CD4-positive, alpha-beta memory T cell (primary cell): ENCODE measurements around the gene KCNJ2. TPM values are rescaled to one million over a fixed set of nuclear protein-coding genes. Genes with fewer than 3 reads are reported as not detected.

Experiments used
- CTCF ChIA-PET: fragments of 350-600 bp; sonication (Branson Sonifier 250); formaldehyde crosslinking; loops from one replicate; lab custom pipeline; 2021; ENCODE audit warnings: inconsistent platforms; ENCODE audit not compliant: partially characterized antibody; lab: Charles Lee
- POLR2A ChIA-PET: fragments of 350-600 bp; sonication (Branson Sonifier 250); formaldehyde crosslinking; loops from one replicate; lab custom pipeline; 2021; ENCODE audit not compliant: partially characterized antibody; lab: Charles Lee
- DNase-seq, 5 donors: peaks; one replicate each; pipeline versions ENCODE4 v3.0.0 to v3.0.0-alpha.2; 2020 to 2022; ENCODE audit warnings: mixed read lengths in 1 of 5
- H3K27ac ChIP-seq: one replicate; pipeline ENCODE4 v1.7.0; 2013; ENCODE audit warnings: low read depth, low read length
- H3K27me3 ChIP-seq: 2 replicates; pipeline ENCODE4 v1.7.0; 2013; ENCODE audit warnings: mild to moderate bottlenecking, low read length, moderate library complexity; ENCODE audit not compliant: insufficient read depth
- H3K36me3 ChIP-seq: 2 replicates; pipeline ENCODE4 v1.7.0; 2013; ENCODE audit warnings: mild to moderate bottlenecking, low read length, moderate library complexity; ENCODE audit not compliant: insufficient read depth
- H3K4me1 ChIP-seq: 2 replicates; pipeline ENCODE4 v1.7.0; 2013; ENCODE audit warnings: mild to moderate bottlenecking, low read length, moderate library complexity; ENCODE audit not compliant: insufficient read depth
- H3K4me3 ChIP-seq, 2 donors: one replicate each; pipeline ENCODE4 v1.7.0; 2013; ENCODE audit warnings: low read length in 2 of 2, mild to moderate bottlenecking in 1 of 2
- H3K9me3 ChIP-seq, 2 donors: one replicate each; pipeline ENCODE4 v1.7.0; 2013; ENCODE audit warnings: low read length in 2 of 2, control low read depth in 1 of 2; ENCODE audit not compliant: control insufficient read depth in 1 of 2
- H3K27ac Mint-ChIP-seq, 7 donors: one replicate each; pipeline ENCODE4 v1.8.0; 2020 to 2021; ENCODE audit warnings: mixed read lengths in 7 of 7, mild to moderate bottlenecking in 6 of 7, inconsistent platforms in 3 of 7, moderate library complexity in 3 of 7
- H3K27me3 Mint-ChIP-seq, 2 donors: one replicate each; pipeline ENCODE4 v1.8.0; 2020 to 2021; ENCODE audit warnings: mixed read lengths in 2 of 2
- H3K36me3 Mint-ChIP-seq, 2 donors: one replicate each; pipeline ENCODE4 v1.8.0; 2020 to 2021; ENCODE audit warnings: mixed read lengths in 2 of 2, inconsistent platforms in 1 of 2, mild to moderate bottlenecking in 1 of 2
- H3K4me1 Mint-ChIP-seq, 4 donors: one replicate each; pipeline ENCODE4 v1.8.0; 2020 to 2021; ENCODE audit warnings: mixed read lengths in 4 of 4, mild to moderate bottlenecking in 1 of 4
- H3K4me3 Mint-ChIP-seq, 8 donors: one replicate each; pipeline ENCODE4 v1.8.0; 2020 to 2021; ENCODE audit warnings: mixed read lengths in 8 of 8, mild to moderate bottlenecking in 7 of 8, moderate library complexity in 6 of 8, inconsistent platforms in 3 of 8
- H3K9me3 Mint-ChIP-seq, 8 donors: one replicate each; pipeline ENCODE4 v1.8.0; 2020 to 2021; ENCODE audit warnings: mixed read lengths in 8 of 8, mild to moderate bottlenecking in 5 of 8, inconsistent platforms in 3 of 8, moderate library complexity in 1 of 8
- intact Hi-C: fragments of 100-400 bp; cut with micrococcal nuclease; formaldehyde crosslinking; loops from one replicate; pipeline ENCODE4 v1.15.1; 2023
- polyA plus RNA-seq, 2 donors: library from polyadenylated mRNA; unstranded; fragments of 300-500 nt; fragmentation: Illumina TruSeq; gene quantifications; one replicate each; pipeline ENCODE4 v1.2.3, GENCODE V29; 2021
- total RNA-seq, 2 experiments: library from RNA; stranded (reverse); gene quantifications; one replicate each; pipeline ENCODE4 v1.2.3, GENCODE V29; 2021

Gene KCNJ2
- total and polyA plus RNA-seq, 4 experiments from 2014 or later: not detected

- no peaks in the 10 kb centered on the region for H3K4me1 Mint-ChIP-seq
- peaks cover 0 to 3% (median 0%) of the 10 kb centered on the region in 8 donors for H3K9me3 Mint-ChIP-seq
- POLR2A ChIA-PET: no interaction called here
- no peaks in the 10 kb centered on the region for H3K36me3 ChIP-seq
- peaks cover 0 to 4% of the 10 kb centered on the region in 2 donors for H3K27me3 Mint-ChIP-seq
- H3K4me1 ChIP-seq: no peaks in the 10 kb centered on the region
- no peak overlapping the region for H3K4me3 Mint-ChIP-seq
- no peak for DNase-seq
- CTCF ChIA-PET: interaction anchor here (1.0 kb wide), 1 partner anchor 17 kb away, joined by 3 read pairs; no protein-coding TSS in a partner anchor
- no peaks in the 10 kb centered on the region for H3K27me3 ChIP-seq
- H3K27ac ChIP-seq: no peak overlapping the region
- H3K27ac Mint-ChIP-seq: no peak overlapping the region
- no peaks in the 10 kb centered on the region for H3K9me3 ChIP-seq
- H3K4me3 ChIP-seq: no peak overlapping the region
- intact Hi-C loops: no loop called here
- no peaks in the 10 kb centered on the region for H3K36me3 Mint-ChIP-seq
Measured at GRCh38 chr17:70127221-70127873, 42.0 kb upstream of the KCNJ2 start.

- Histone ChIP-seq H3K4me3 (no peak overlapping the region), H3K27me3 (no peaks in the 10 kb centered on the region), H3K4me1 (no peaks in the 10 kb centered on the region), H3K9me3 (no peaks in the 10 kb centered on the region), H3K36me3 (no peaks in the 10 kb centered on the region), H3K27ac (no peak overlapping the region)
- ChIA-PET CTCF (interaction anchor here (1.3 kb wide), 1 partner anchor 15 kb away, joined by 4 read pairs; no protein-coding TSS in a partner anchor), POLR2A (no interaction called here)
- no peak for DNase-seq
- H3K27ac Mint-ChIP-seq: no peak overlapping the region
- H3K4me1 Mint-ChIP-seq: no peaks in the 10 kb centered on the region
- H3K4me3 Mint-ChIP-seq: no peak overlapping the region
- peaks cover 0 to 3% (median 0%) of the 10 kb centered on the region in 8 donors for H3K9me3 Mint-ChIP-seq
- peaks cover 0 to 4% of the 10 kb centered on the region in 2 donors for H3K27me3 Mint-ChIP-seq
- no peaks in the 10 kb centered on the region for H3K36me3 Mint-ChIP-seq
- intact Hi-C loops: no loop called here
Measured at GRCh38 chr17:70128727-70129238, 40.5 kb upstream of the KCNJ2 start.

- Mint-ChIP-seq H3K27ac (no peak overlapping the region), H3K4me3 (no peak overlapping the region), H3K36me3 (no peaks in the 10 kb centered on the region), H3K9me3 (peaks cover 0 to 3% (median 0%) of the 10 kb centered on the region in 8 donors), H3K4me1 (no peaks in the 10 kb centered on the region), H3K27me3 (peaks cover 0 to 4% of the 10 kb centered on the region in 2 donors)
- H3K4me1 ChIP-seq: no peaks in the 10 kb centered on the region
- H3K27me3 ChIP-seq: no peaks in the 10 kb centered on the region
- no peak overlapping the region for H3K4me3 ChIP-seq
- ChIA-PET CTCF (no interaction called here), POLR2A (no interaction called here)
- H3K9me3 ChIP-seq: no peaks in the 10 kb centered on the region
- H3K27ac ChIP-seq: no peak overlapping the region
- H3K36me3 ChIP-seq: no peaks in the 10 kb centered on the region
- intact Hi-C loops: no loop called here
- no peak for DNase-seq
Measured at GRCh38 chr17:70130289-70130688, 39.0 kb upstream of the KCNJ2 start.

GRCh38 chr17:70132505-70132904, 36.8 kb upstream of the KCNJ2 start:
- Mint-ChIP-seq H3K4me1 (peaks cover 6 to 9% (median 7%) of the 10 kb centered on the region in 4 donors), H3K36me3 (no peaks in the 10 kb centered on the region), H3K9me3 (peaks cover 0 to 2% (median 0%) of the 10 kb centered on the region in 8 donors), H3K4me3 (no peak overlapping the region), H3K27me3 (peaks cover 0 to 4% of the 10 kb centered on the region in 2 donors), H3K27ac (no peak overlapping the region)
- ChIA-PET CTCF (no interaction called here), POLR2A (no interaction called here)
- no peak for DNase-seq
- H3K36me3 ChIP-seq: no peaks in the 10 kb centered on the region
- no peak overlapping the region for H3K4me3 ChIP-seq
- H3K27ac ChIP-seq: no peak overlapping the region
- H3K9me3 ChIP-seq: no peaks in the 10 kb centered on the region
- H3K27me3 ChIP-seq: no peaks in the 10 kb centered on the region
- no peaks in the 10 kb centered on the region for H3K4me1 ChIP-seq
- intact Hi-C loops: no loop called here

GRCh38 chr17:70134042-70134441, 35.3 kb upstream of the KCNJ2 start:
- H3K9me3 ChIP-seq: no peaks in the 10 kb centered on the region
- no peak overlapping the region for H3K4me3 Mint-ChIP-seq
- peaks cover 0 to 4% of the 10 kb centered on the region in 2 donors for H3K27me3 Mint-ChIP-seq
- H3K27ac ChIP-seq: no peak overlapping the region
- intact Hi-C loops: no loop called here
- ChIA-PET POLR2A (no interaction called here), CTCF (no interaction called here)
- no peak for DNase-seq
- H3K4me1 ChIP-seq: no peaks in the 10 kb centered on the region
- no peak overlapping the region for H3K27ac Mint-ChIP-seq
- peaks cover 9 to 12% (median 10%) of the 10 kb centered on the region in 4 donors for H3K4me1 Mint-ChIP-seq
- H3K36me3 Mint-ChIP-seq: no peaks in the 10 kb centered on the region
- H3K27me3 ChIP-seq: no peaks in the 10 kb centered on the region
- no peaks in the 10 kb centered on the region for H3K9me3 Mint-ChIP-seq
- no peak overlapping the region for H3K4me3 ChIP-seq
- H3K36me3 ChIP-seq: no peaks in the 10 kb centered on the region

- H3K4me1 ChIP-seq: no peaks in the 10 kb centered on the region
- H3K36me3 Mint-ChIP-seq: no peaks in the 10 kb centered on the region
- no peak overlapping the region for H3K27ac Mint-ChIP-seq
- H3K4me3 ChIP-seq: no peak overlapping the region
- ChIA-PET CTCF (no interaction called here), POLR2A (no interaction called here)
- H3K27me3 ChIP-seq: no peaks in the 10 kb centered on the region
- H3K36me3 ChIP-seq: no peaks in the 10 kb centered on the region
- peaks cover 0 to 3% of the 10 kb centered on the region in 2 donors for H3K27me3 Mint-ChIP-seq
- H3K27ac ChIP-seq: no peak overlapping the region
- H3K4me3 Mint-ChIP-seq: no peak overlapping the region
- peaks cover 9 to 12% (median 10%) of the 10 kb centered on the region in 4 donors for H3K4me1 Mint-ChIP-seq
- intact Hi-C loops: no loop called here
- no peak for DNase-seq
- H3K9me3 Mint-ChIP-seq: no peaks in the 10 kb centered on the region
- H3K9me3 ChIP-seq: no peaks in the 10 kb centered on the region
Measured at GRCh38 chr17:70134777-70135176, 34.6 kb upstream of the KCNJ2 start.

GRCh38 chr17:70136131-70136530, 33.2 kb upstream of the KCNJ2 start:
- Mint-ChIP-seq H3K4me1 (peaks cover 9 to 12% (median 10%) of the 10 kb centered on the region in 4 donors), H3K27ac (no peak overlapping the region), H3K27me3 (peaks cover 0 to 3% of the 10 kb centered on the region in 2 donors), H3K4me3 (no peak overlapping the region), H3K9me3 (no peaks in the 10 kb centered on the region), H3K36me3 (no peaks in the 10 kb centered on the region)
- POLR2A ChIA-PET: interaction anchor here (0.6 kb wide), 1 partner anchor 36 kb away, joined by 3 read pairs; no protein-coding TSS in a partner anchor
- DNase-seq: no peak
- H3K27ac ChIP-seq: no peak overlapping the region
- H3K4me3 ChIP-seq: no peak overlapping the region
- H3K9me3 ChIP-seq: no peaks in the 10 kb centered on the region
- no peaks in the 10 kb centered on the region for H3K27me3 ChIP-seq
- H3K36me3 ChIP-seq: no peaks in the 10 kb centered on the region
- CTCF ChIA-PET: no interaction called here
- intact Hi-C loops: no loop called here
- H3K4me1 ChIP-seq: no peaks in the 10 kb centered on the region
